Measurements from ENCODE around the gene MTHFD1L. TPM values are rescaled to one million over a fixed set of nuclear protein-coding genes. Genes with fewer than 3 reads are reported as not detected.

The MTHFD1L gene
- total RNA-seq, 2 donors from 2014 or later = 3.1 to 18.7 TPM

- Histone ChIP-seq H3K27me3 (replicated peaks; ENCODE audit: insufficient read depth) (no peaks in the 10 kb centered on the region), H3K36me3 (no peaks in the 10 kb centered on the region), H3K4me1 (replicated peaks) (no peaks in the 10 kb centered on the region), H3K27ac (no peak overlapping the region), H3K9me3 (no peaks in the 10 kb centered on the region), H3K4me3 (no peak overlapping the region)
- 86% methylated on average over 16 of the region's 16 CpGs for WGBS
- TF ChIP-seq POLR2AphosphoS5 (IDR thresholded peaks at IDR 0.05) = no peak
- no peak for TF ChIP-seq CTCF (IDR thresholded peaks at IDR 0.05)
- no peak for TF ChIP-seq POLR2A (IDR thresholded peaks at IDR 0.05)
- DNase-seq (ENCODE audit: low spot score) = no peak
- intact Hi-C loops (cut with DNase I) = no loop called here
These were observed 222.5 kb downstream of the MTHFD1L start for GRCh38 chr6:151087861-151088598.

GRCh38 chr6:151088599-151088935, 223.1 kb downstream of the MTHFD1L start:
- Histone ChIP-seq H3K27ac (no peak overlapping the region), H3K4me3 (no peak overlapping the region), H3K9me3 (no peaks in the 10 kb centered on the region), H3K4me1 (replicated peaks) (no peaks in the 10 kb centered on the region), H3K36me3 (no peaks in the 10 kb centered on the region), H3K27me3 (replicated peaks; ENCODE audit: insufficient read depth) (no peaks in the 10 kb centered on the region)
- DNase-seq (ENCODE audit: low spot score) = no peak
- 93% methylated on average over 11 of the region's 11 CpGs for WGBS
- intact Hi-C loops (cut with DNase I) = no loop called here
- TF ChIP-seq POLR2AphosphoS5 (IDR thresholded peaks at IDR 0.05) (no peak), POLR2A (IDR thresholded peaks at IDR 0.05) (no peak), CTCF (IDR thresholded peaks at IDR 0.05) (no peak)

- no peaks in the 10 kb centered on the region for H3K9me3 ChIP-seq
- no peak for TF ChIP-seq POLR2A (IDR thresholded peaks at IDR 0.05)
- intact Hi-C loops (cut with DNase I) = no loop called here
- H3K4me3 ChIP-seq = no peak overlapping the region
- no peaks in the 10 kb centered on the region for H3K36me3 ChIP-seq
- no peak overlapping the region for H3K27ac ChIP-seq
- WGBS = 95% methylated on average over 3 of the region's 3 CpGs
- DNase-seq (ENCODE audit: low spot score) = no peak
- no peaks in the 10 kb centered on the region for H3K4me1 ChIP-seq (replicated peaks)
- no peaks in the 10 kb centered on the region for H3K27me3 ChIP-seq (replicated peaks; ENCODE audit: insufficient read depth)
These were observed 223.5 kb downstream of the MTHFD1L start for GRCh38 chr6:151088963-151089362.

GRCh38 chr6:151089978-151090377, 224.5 kb downstream of the MTHFD1L start:
- H3K9me3 ChIP-seq = no peaks in the 10 kb centered on the region
- no peaks in the 10 kb centered on the region for H3K27me3 ChIP-seq (replicated peaks; ENCODE audit: insufficient read depth)
- 84% methylated on average over 4 of the region's 4 CpGs for WGBS
- no peak for DNase-seq (ENCODE audit: low spot score)
- no peaks in the 10 kb centered on the region for H3K36me3 ChIP-seq
- no peak overlapping the region for H3K4me3 ChIP-seq
- intact Hi-C loops (cut with DNase I) = no loop called here
- no peak overlapping the region for H3K27ac ChIP-seq
- no peaks in the 10 kb centered on the region for H3K4me1 ChIP-seq (replicated peaks)
- TF ChIP-seq CTCF (IDR thresholded peaks at IDR 0.05) (no peak), POLR2AphosphoS5 (IDR thresholded peaks at IDR 0.05) (no peak), POLR2A (IDR thresholded peaks at IDR 0.05) (no peak)

- intact Hi-C loops (cut with DNase I) = no loop called here
- H3K36me3 ChIP-seq = no peaks in the 10 kb centered on the region
- H3K4me3 ChIP-seq = no peak overlapping the region
- H3K4me1 ChIP-seq (replicated peaks) = no peaks in the 10 kb centered on the region
- DNase-seq (ENCODE audit: low spot score) = no peak
- H3K27me3 ChIP-seq (replicated peaks; ENCODE audit: insufficient read depth) = no peaks in the 10 kb centered on the region
- WGBS = 73% methylated on average over 4 of the region's 4 CpGs
- TF ChIP-seq POLR2A (IDR thresholded peaks at IDR 0.05) (no peak), POLR2AphosphoS5 (IDR thresholded peaks at IDR 0.05) (no peak), CTCF (IDR thresholded peaks at IDR 0.05) (no peak)
- no peak overlapping the region for H3K27ac ChIP-seq
- H3K9me3 ChIP-seq = no peaks in the 10 kb centered on the region
These were observed 226.1 kb downstream of the MTHFD1L start for GRCh38 chr6:151091571-151091970.
